SK-N-SH (cell line): ENCODE results near the gene C14orf132. TPM values are rescaled to one million over a fixed set of nuclear protein-coding genes. Genes with fewer than 3 reads are reported as not detected.

Experiments
- CHD2 ChIP-seq: fragments of 150-350 bp; IDR thresholded peaks from 2 replicates; pipeline ENCODE4 v1.6.1; 2018; ENCODE audit warnings: low read length; ENCODE audit not compliant: partially characterized antibody
- EP300 ChIP-seq, 2 experiments: IDR thresholded peaks; 2 replicates each; pipeline versions ENCODE4 v1.4.0 to v1.6.1; 2012; ENCODE audit warnings: borderline replicate concordance in 1 of 2, low read depth in 1 of 2, low read length in 1 of 2
- EZH2phosphoT487 ChIP-seq: fragments of 200-600 bp; sonication (generic); IDR thresholded peaks from 2 replicates; pipeline ENCODE4 v1.6.1; 2017; ENCODE audit warnings: low read depth, mixed run types, mild to moderate bottlenecking, antibody characterized with exemption, moderate library complexity, borderline replicate concordance
- FOSL2 ChIP-seq: IDR thresholded peaks from 2 replicates; pipeline ENCODE4 v1.4.0; 2012; ENCODE audit warnings: low read depth, mild to moderate bottlenecking, moderate library complexity, borderline replicate concordance
- FOXJ3 ChIP-seq: sonication (generic); formaldehyde crosslinking; IDR thresholded peaks from 2 replicates; pipeline ENCODE4 v1.5.1; 2020; ENCODE audit warnings: mild to moderate bottlenecking, missing genetic modification reagents
- FOXM1 ChIP-seq: IDR thresholded peaks from 2 replicates; pipeline ENCODE4 v1.4.0; 2012; ENCODE audit warnings: low read depth, mild to moderate bottlenecking
- GABPA ChIP-seq: IDR thresholded peaks from 2 replicates; pipeline ENCODE4 v1.4.0; 2012; ENCODE audit warnings: low read depth, mild to moderate bottlenecking
- GATA2 ChIP-seq: sonication (generic); formaldehyde crosslinking; IDR thresholded peaks from 2 replicates; pipeline ENCODE4 v1.5.0; 2020; ENCODE audit warnings: mild to moderate bottlenecking, missing genetic modification reagents
- JUND ChIP-seq: IDR thresholded peaks from 2 replicates; pipeline ENCODE4 v1.4.0; 2012
- MAX ChIP-seq: IDR thresholded peaks from 2 replicates; pipeline ENCODE4 v1.4.0; 2012; ENCODE audit warnings: low read depth
- MXI1 ChIP-seq: IDR thresholded peaks from 2 replicates; pipeline ENCODE4 v1.6.1; 2012; ENCODE audit warnings: mild to moderate bottlenecking, low read depth, low read length, improper control_type of control experiment
- NFIC ChIP-seq: IDR thresholded peaks from 2 replicates; pipeline ENCODE4 v1.4.0; 2012; ENCODE audit warnings: borderline replicate concordance
- NRF1 ChIP-seq: IDR thresholded peaks from 2 replicates; pipeline ENCODE4 v1.6.1; 2012; ENCODE audit warnings: low read depth, mild to moderate bottlenecking, low read length
- POLR2AphosphoS5 ChIP-seq: IDR thresholded peaks from 2 replicates; pipeline ENCODE4 v1.6.1; 2012; ENCODE audit warnings: low read depth, low read length
- RFX5 ChIP-seq: IDR thresholded peaks from 2 replicates; pipeline ENCODE4 v1.6.1; 2012; ENCODE audit warnings: mild to moderate bottlenecking, improper control_type of control experiment, low read length
- RXRA ChIP-seq: IDR thresholded peaks from 2 replicates; pipeline ENCODE4 v1.4.0; 2012; ENCODE audit warnings: low read depth, mild to moderate bottlenecking, borderline replicate concordance
- SIN3A ChIP-seq: IDR thresholded peaks from 2 replicates; pipeline ENCODE4 v1.6.1; 2012; ENCODE audit warnings: low read depth, mild to moderate bottlenecking, low read length, moderate library complexity, borderline replicate concordance
- SMC3 ChIP-seq: IDR thresholded peaks from 2 replicates; pipeline ENCODE4 v1.6.1; 2012; ENCODE audit warnings: low read depth, low read length, improper control_type of control experiment
- TAF1 ChIP-seq: IDR thresholded peaks from 2 replicates; pipeline ENCODE4 v1.6.1; 2012; ENCODE audit warnings: low read depth, mild to moderate bottlenecking, low read length, moderate library complexity, borderline replicate concordance
- TCF12 ChIP-seq: IDR thresholded peaks from 2 replicates; pipeline ENCODE4 v1.4.0; 2012
- TEAD4 ChIP-seq: IDR thresholded peaks from 2 replicates; pipeline ENCODE4 v1.4.0; 2012; ENCODE audit warnings: mild to moderate bottlenecking, borderline replicate concordance; ENCODE audit not compliant: insufficient read depth
- USF2 ChIP-seq: fragments of 150-350 bp; IDR thresholded peaks from 2 replicates; pipeline ENCODE4 v1.6.1; 2017; ENCODE audit warnings: antibody characterized with exemption, low read length, low read depth, borderline replicate concordance
- polyA plus RNA-seq, 3 experiments: library from polyadenylated mRNA; depleted of rRNA; stranded (reverse); fragments of >200 nt; gene quantifications; 2 replicates each; pipeline ENCODE4 v1.2.3, GENCODE V29; 2012
- TF ChIP-seq, protein P1 (sequence below): fragments of 200-600 bp; sonication (generic); IDR thresholded peaks from 2 replicates; pipeline ENCODE4 v1.6.1; 2017; ENCODE audit warnings: antibody characterized with exemption, mild to moderate bottlenecking, moderate library complexity
- TF ChIP-seq, protein P2 (sequence below): IDR thresholded peaks from 2 replicates; pipeline ENCODE4; 2012

The C14orf132 gene
- polyA plus RNA-seq, 1 of the 3 experiments (the other 2 are of a cell fraction): 5.5 TPM

GRCh38 chr14:96039633-96040311 is 610 bp downstream of the C14orf132 start (continued):
- TF ChIP-seq FOXM1 (no peak), TEAD4 (no peak), TCF12 (no peak), RXRA (no peak), USF2 (no peak), MXI1 (peak; percentile 30; the same call in 1 of the 2 replicates), RFX5 (no peak), FOXJ3 (CRISPR knock-in tag) (no peak), JUND (no peak), SIN3A (no peak), SMC3 (peak; percentile 12; the same call in 1 of the 2 replicates), CHD2 (no peak), TAF1 (no peak; the same call in 1 of the 2 replicates), NFIC (no peak), POLR2AphosphoS5 (no peak), NRF1 (no peak), FOSL2 (no peak), GABPA (no peak), EP300 (IDR thresholded peaks at IDR 0.05; ENCODE audit: borderline replicate concordance in 1 of 2, low read depth in 1 of 2, low read length in 1 of 2) (no peak), MAX (peak; percentile 20; the same call in 1 of the 2 replicates), GATA2 (no peak), EZH2phosphoT487 (no peak)
- TF ChIP-seq, protein P1, sequence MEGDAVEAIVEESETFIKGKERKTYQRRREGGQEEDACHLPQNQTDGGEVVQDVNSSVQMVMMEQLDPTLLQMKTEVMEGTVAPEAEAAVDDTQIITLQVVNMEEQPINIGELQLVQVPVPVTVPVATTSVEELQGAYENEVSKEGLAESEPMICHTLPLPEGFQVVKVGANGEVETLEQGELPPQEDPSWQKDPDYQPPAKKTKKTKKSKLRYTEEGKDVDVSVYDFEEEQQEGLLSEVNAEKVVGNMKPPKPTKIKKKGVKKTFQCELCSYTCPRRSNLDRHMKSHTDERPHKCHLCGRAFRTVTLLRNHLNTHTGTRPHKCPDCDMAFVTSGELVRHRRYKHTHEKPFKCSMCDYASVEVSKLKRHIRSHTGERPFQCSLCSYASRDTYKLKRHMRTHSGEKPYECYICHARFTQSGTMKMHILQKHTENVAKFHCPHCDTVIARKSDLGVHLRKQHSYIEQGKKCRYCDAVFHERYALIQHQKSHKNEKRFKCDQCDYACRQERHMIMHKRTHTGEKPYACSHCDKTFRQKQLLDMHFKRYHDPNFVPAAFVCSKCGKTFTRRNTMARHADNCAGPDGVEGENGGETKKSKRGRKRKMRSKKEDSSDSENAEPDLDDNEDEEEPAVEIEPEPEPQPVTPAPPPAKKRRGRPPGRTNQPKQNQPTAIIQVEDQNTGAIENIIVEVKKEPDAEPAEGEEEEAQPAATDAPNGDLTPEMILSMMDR: peak; percentile 46
- TF ChIP-seq, protein P2, sequence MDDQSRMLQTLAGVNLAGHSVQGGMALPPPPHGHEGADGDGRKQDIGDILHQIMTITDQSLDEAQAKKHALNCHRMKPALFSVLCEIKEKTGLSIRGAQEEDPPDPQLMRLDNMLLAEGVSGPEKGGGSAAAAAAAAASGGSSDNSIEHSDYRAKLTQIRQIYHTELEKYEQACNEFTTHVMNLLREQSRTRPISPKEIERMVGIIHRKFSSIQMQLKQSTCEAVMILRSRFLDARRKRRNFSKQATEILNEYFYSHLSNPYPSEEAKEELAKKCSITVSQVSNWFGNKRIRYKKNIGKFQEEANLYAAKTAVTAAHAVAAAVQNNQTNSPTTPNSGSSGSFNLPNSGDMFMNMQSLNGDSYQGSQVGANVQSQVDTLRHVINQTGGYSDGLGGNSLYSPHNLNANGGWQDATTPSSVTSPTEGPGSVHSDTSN: no peak
